Stomach (tissue), 9 donors: ENCODE results near the gene GATA3. TPM values are rescaled to one million over a fixed set of nuclear protein-coding genes. Genes with fewer than 3 reads are reported as not detected.

Experiments
- DNase-seq, 2 donors: peaks; one replicate each; pipeline versions ENCODE4 v3.0.0 to v3.0.0-alpha.2; 2013 to 2019
- H3K27ac ChIP-seq, 5 donors: fragments of 200-600 bp in 4 of 5; sonication (generic) in 4 of 5; one replicate each; pipeline ENCODE4 v1.5.1; 2013 to 2019; ENCODE audit warnings: mild to moderate bottlenecking in 1 of 5, moderate library complexity in 1 of 5
- H3K27me3 ChIP-seq, 3 donors: fragments of 200-600 bp; sonication (generic); one replicate each; pipeline ENCODE4 v1.5.1; 2017 to 2019; ENCODE audit warnings: mixed run types in 1 of 3
- H3K36me3 ChIP-seq, 4 donors: fragments of 200-600 bp; sonication (generic); 1 replicate in 3 of 4; 2 replicates in 1 of 4; pipeline ENCODE4 v1.5.1; 2016 to 2019
- H3K4me1 ChIP-seq, 4 donors: fragments of 200-600 bp; sonication (generic); one replicate each; pipeline ENCODE4 v1.5.1; 2016 to 2019
- H3K4me3 ChIP-seq, 4 donors: fragments of 200-600 bp; sonication (generic) in 3 of 4; one replicate each; pipeline ENCODE4 v1.5.1; 2016 to 2019; ENCODE audit warnings: mild to moderate bottlenecking in 1 of 4
- H3K9me3 ChIP-seq, 4 donors: fragments of 200-600 bp; sonication (generic); one replicate each; pipeline ENCODE4 v1.5.1; 2016 to 2019
- CTCF ChIP-seq, 7 experiments: fragments of 450-650 bp in 4 of 7; fragments of 200-600 bp in 3 of 7; sonication (generic) in 3 of 7; IDR thresholded peaks; one replicate each; pipeline ENCODE4 v1.5.1; 2016 to 2019; ENCODE audit warnings: antibody characterized with exemption in 7 of 7, control low read depth in 2 of 7, mild to moderate bottlenecking in 1 of 7
- EP300 ChIP-seq: sonication (generic); formaldehyde crosslinking; IDR thresholded peaks from one replicate; pipeline ENCODE4 v1.6.1; 2017; ENCODE audit warnings: antibody characterized with exemption
- POLR2A ChIP-seq, 4 donors: fragments of 450-650 bp; IDR thresholded peaks; one replicate each; pipeline ENCODE4 v1.6.1; 2016; ENCODE audit warnings: antibody characterized with exemption in 4 of 4, control low read depth in 2 of 4, mild to moderate bottlenecking in 1 of 4, moderate library complexity in 1 of 4
- POLR2AphosphoS5 ChIP-seq, 3 donors: sonication (generic); formaldehyde crosslinking; IDR thresholded peaks; one replicate each; pipeline ENCODE4 v1.6.1; 2016; ENCODE audit warnings: antibody characterized with exemption in 3 of 3
- WGBS, 5 donors: extraction: QIAGEN DNeasy Blood & Tissue Kit in 3 of 5; methylation state at CpG; one replicate each; pipeline versions ENCODE4 v1.1.5 to v1.1.7; 2013 to 2018; 5-methylcytosine and 5-hydroxymethylcytosine counted together
- intact Hi-C: fragments of 100-400 bp; cut with DNase I; formaldehyde crosslinking; loops from one replicate; pipeline ENCODE4 v1.15.1; 2023; ENCODE audit warnings: low total_unique reads
- polyA plus RNA-seq, 3 donors: library from polyadenylated mRNA; stranded (reverse); fragments of 200-250 nt; gene quantifications; one replicate each; pipeline ENCODE4 v1.2.3, GENCODE V29; 2013
- total RNA-seq, 5 donors: library from RNA; depleted of rRNA; stranded (reverse); fragments of >200 nt; gene quantifications; one replicate each; pipeline versions ENCODE4 v1.1.0 to v1.2.3, GENCODE V29; 2014 to 2016
- donor health status: healthy with polysubstance abuse.
- donor health status: Bipolar disorder and iron deficiency.
- donor health status: healthy.

The GATA3 gene
- total and polyA plus RNA-seq, 8 donors = 0.12 to 1.2 (median 0.18) TPM; not detected in 2

GRCh38 chr10:8060010-8060703 lies 5.7 kb downstream of the GATA3 start:
- H3K27me3 ChIP-seq = peaks cover 12 to 99% (median 35%) of the 10 kb centered on the region in 3 donors
- TF ChIP-seq POLR2AphosphoS5 (IDR thresholded peaks at IDR 0.05) = no peak
- no peak for TF ChIP-seq CTCF (IDR thresholded peaks at IDR 0.05)
- no peak for TF ChIP-seq EP300
- no peak for TF ChIP-seq POLR2A (IDR thresholded peaks at IDR 0.05)
- no peaks in the 10 kb centered on the region for H3K36me3 ChIP-seq
- peaks cover 4 to 10% (median 7%) of the 10 kb centered on the region in 4 donors for H3K4me1 ChIP-seq
- peak in 1 of 2 donors; percentile 49 for DNase-seq
- intact Hi-C loops = no loop called here
- no peaks in the 10 kb centered on the region for H3K9me3 ChIP-seq
- whole genome bisulfite sequencing, 5 donors = 29 to 40% (median 32%) methylated on average over 15 of the region's 15 CpGs
- peak overlapping the region in 1 of 5 donors; percentile 14 for H3K27ac ChIP-seq
- peak overlapping the region in 2 of 4 donors; percentile 0 to 13 for H3K4me3 ChIP-seq

- intact Hi-C loops = no loop called here
- no peak for TF ChIP-seq CTCF (IDR thresholded peaks at IDR 0.05)
- no peak for TF ChIP-seq POLR2A (IDR thresholded peaks at IDR 0.05)
- no peak for TF ChIP-seq POLR2AphosphoS5 (IDR thresholded peaks at IDR 0.05)
- no peak for TF ChIP-seq EP300
- Histone ChIP-seq H3K27me3 (peaks cover 6 to 96% (median 30%) of the 10 kb centered on the region in 3 donors), H3K27ac (peak overlapping the region in 2 of 5 donors; percentile 13 to 14), H3K36me3 (no peaks in the 10 kb centered on the region), H3K4me3 (peak overlapping the region in 2 of 4 donors; percentile 0 to 13), H3K9me3 (no peaks in the 10 kb centered on the region), H3K4me1 (peaks cover 0 to 4% (median 2%) of the 10 kb centered on the region in 4 donors)
- DNase-seq = no peak
- 55 to 60% (median 58%) methylated on average over 10 of the region's 10 CpGs for WGBS, 5 donors
Measured at GRCh38 chr10:8060704-8061121, 6.2 kb downstream of the GATA3 start.

GRCh38 chr10:8061274-8062211 lies 7.1 kb downstream of the GATA3 start:
- no peaks in the 10 kb centered on the region for H3K4me1 ChIP-seq
- peak in 1 of 2 donors; percentile 42 for DNase-seq
- H3K27ac ChIP-seq = peak overlapping the region in 1 of 5 donors; percentile 13
- no peaks in the 10 kb centered on the region for H3K9me3 ChIP-seq
- 72 to 77% (median 74%) methylated on average over 12 to 17 of the region's 17 CpGs for WGBS, 5 donors
- TF ChIP-seq POLR2AphosphoS5 (IDR thresholded peaks at IDR 0.05) (no peak), EP300 (no peak), CTCF (IDR thresholded peaks at IDR 0.05) (no peak), POLR2A (IDR thresholded peaks at IDR 0.05) (no peak)
- H3K27me3 ChIP-seq = peaks cover 0 to 92% (median 22%) of the 10 kb centered on the region in 3 donors
- intact Hi-C loops = no loop called here
- no peaks in the 10 kb centered on the region for H3K36me3 ChIP-seq
- peak overlapping the region in 1 of 4 donors; percentile 0 for H3K4me3 ChIP-seq

GRCh38 chr10:8063128-8063908 lies 8.8 kb downstream of the GATA3 start:
- no peak overlapping the region for H3K27ac ChIP-seq
- H3K36me3 ChIP-seq = no peaks in the 10 kb centered on the region
- TF ChIP-seq EP300 = no peak
- TF ChIP-seq POLR2A (IDR thresholded peaks at IDR 0.05) = no peak
- DNase-seq = no peak
- no peaks in the 10 kb centered on the region for H3K9me3 ChIP-seq
- intact Hi-C loops = no loop called here
- peaks cover 0 to 79% (median 16%) of the 10 kb centered on the region in 3 donors for H3K27me3 ChIP-seq
- H3K4me3 ChIP-seq = no peak overlapping the region
- 46 to 56% (median 49%) methylated on average over 15 of the region's 15 CpGs for WGBS, 5 donors
- H3K4me1 ChIP-seq = no peaks in the 10 kb centered on the region
